Testis (tissue), 2 donors: Measurements from ENCODE around the gene CHRM1.

Experiments
- POLR2A ChIP-seq: fragments of 450-650 bp; IDR thresholded peaks from one replicate; pipeline ENCODE4 v1.6.1; 2017; ENCODE audit warnings: antibody characterized with exemption, mild to moderate bottlenecking, moderate library complexity
- TF ChIP-seq, protein P1 (sequence below), 3 experiments: fragments of 450-650 bp in 2 of 3; fragments of 200-600 bp in 1 of 3; sonication (generic) in 1 of 3; IDR thresholded peaks; one replicate each; pipeline ENCODE4 v1.5.1; 2016 to 2019; ENCODE audit warnings: antibody characterized with exemption in 3 of 3, mild to moderate bottlenecking in 2 of 3, moderate library complexity in 1 of 3

DNA sequence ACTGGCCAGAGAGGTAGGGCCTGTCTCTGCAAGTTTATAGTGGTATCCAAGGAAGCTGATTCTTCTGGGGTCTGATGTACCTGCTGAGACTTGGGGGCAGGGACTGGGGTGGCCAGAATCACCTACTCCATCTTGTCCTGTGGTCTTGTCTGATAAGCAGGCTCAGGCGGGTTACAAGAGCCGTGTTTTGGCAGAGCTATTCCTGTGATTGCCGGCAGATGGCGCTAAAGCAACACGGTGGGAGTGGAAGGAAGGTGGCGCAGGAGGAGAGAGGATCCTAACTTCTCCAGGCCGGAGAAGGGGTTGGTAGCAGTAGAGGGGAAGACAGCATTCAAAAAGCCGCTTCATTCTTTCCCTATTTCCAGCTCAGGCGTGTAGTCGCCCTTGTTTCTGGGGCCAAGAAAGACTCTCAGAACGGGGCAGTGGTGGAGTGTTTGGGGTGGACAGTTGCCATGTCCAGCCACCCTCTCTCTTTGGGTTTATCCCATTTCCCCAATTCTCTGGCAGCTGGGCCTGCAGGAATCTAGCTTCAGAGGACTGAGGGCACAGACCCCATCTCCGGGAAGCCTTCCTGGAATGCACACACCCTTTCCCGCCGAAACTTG is 15.1 kb downstream of the CHRM1 start:
- TF ChIP-seq, protein P1, sequence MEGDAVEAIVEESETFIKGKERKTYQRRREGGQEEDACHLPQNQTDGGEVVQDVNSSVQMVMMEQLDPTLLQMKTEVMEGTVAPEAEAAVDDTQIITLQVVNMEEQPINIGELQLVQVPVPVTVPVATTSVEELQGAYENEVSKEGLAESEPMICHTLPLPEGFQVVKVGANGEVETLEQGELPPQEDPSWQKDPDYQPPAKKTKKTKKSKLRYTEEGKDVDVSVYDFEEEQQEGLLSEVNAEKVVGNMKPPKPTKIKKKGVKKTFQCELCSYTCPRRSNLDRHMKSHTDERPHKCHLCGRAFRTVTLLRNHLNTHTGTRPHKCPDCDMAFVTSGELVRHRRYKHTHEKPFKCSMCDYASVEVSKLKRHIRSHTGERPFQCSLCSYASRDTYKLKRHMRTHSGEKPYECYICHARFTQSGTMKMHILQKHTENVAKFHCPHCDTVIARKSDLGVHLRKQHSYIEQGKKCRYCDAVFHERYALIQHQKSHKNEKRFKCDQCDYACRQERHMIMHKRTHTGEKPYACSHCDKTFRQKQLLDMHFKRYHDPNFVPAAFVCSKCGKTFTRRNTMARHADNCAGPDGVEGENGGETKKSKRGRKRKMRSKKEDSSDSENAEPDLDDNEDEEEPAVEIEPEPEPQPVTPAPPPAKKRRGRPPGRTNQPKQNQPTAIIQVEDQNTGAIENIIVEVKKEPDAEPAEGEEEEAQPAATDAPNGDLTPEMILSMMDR (IDR thresholded peaks at IDR 0.05), result peak; percentile 96 to 98 (median 97)
- TF ChIP-seq POLR2A, result no peak
